ENCODE data around the gene SOX6.

- TF ChIP-seq, protein P1, sequence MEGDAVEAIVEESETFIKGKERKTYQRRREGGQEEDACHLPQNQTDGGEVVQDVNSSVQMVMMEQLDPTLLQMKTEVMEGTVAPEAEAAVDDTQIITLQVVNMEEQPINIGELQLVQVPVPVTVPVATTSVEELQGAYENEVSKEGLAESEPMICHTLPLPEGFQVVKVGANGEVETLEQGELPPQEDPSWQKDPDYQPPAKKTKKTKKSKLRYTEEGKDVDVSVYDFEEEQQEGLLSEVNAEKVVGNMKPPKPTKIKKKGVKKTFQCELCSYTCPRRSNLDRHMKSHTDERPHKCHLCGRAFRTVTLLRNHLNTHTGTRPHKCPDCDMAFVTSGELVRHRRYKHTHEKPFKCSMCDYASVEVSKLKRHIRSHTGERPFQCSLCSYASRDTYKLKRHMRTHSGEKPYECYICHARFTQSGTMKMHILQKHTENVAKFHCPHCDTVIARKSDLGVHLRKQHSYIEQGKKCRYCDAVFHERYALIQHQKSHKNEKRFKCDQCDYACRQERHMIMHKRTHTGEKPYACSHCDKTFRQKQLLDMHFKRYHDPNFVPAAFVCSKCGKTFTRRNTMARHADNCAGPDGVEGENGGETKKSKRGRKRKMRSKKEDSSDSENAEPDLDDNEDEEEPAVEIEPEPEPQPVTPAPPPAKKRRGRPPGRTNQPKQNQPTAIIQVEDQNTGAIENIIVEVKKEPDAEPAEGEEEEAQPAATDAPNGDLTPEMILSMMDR (IDR thresholded peaks at IDR 0.05) = no peak
- TF ChIP-seq POLR2AphosphoS5 (IDR thresholded peaks at IDR 0.05) = no peak
- no peak for TF ChIP-seq POLR2A (IDR thresholded peaks at IDR 0.05)
Observed at GRCh38 chr11:15936011-15936410, 420.3 kb downstream of the SOX6 start.
